NCI-H1092 (cell line): ENCODE data around the gene ORC1.

Experiments used
- DNase-seq: peaks from one replicate; lab custom pipeline; 2025; lab: John Stamatoyannopoulos, UW

ORC1 gene

GRCh38 chr1:52404116-52404974 is at the start of gene ORC1, which contains the start of gene PRPF38A:
ORC1 (minus strand) TSS chr1:52404423; CDS start chr1:52402223, 2,200 bp downstream.
PRPF38A (plus strand) TSS chr1:52404602; CDS start chr1:52404750, 148 bp downstream.
- DNase-seq: peak; percentile 94

- no peak for DNase-seq
Measured at GRCh38 chr1:52444463-52444862, 40.2 kb upstream of the ORC1 start.

GRCh38 chr1:52439976-52440375 is 35.8 kb upstream of the ORC1 start:
- no peak for DNase-seq

- no peak for DNase-seq
Measured at GRCh38 chr1:52436817-52437216, 32.6 kb upstream of the ORC1 start.

GRCh38 chr1:52435650-52436049 is 31.4 kb upstream of the ORC1 start:
- DNase-seq: no peak

DNA sequence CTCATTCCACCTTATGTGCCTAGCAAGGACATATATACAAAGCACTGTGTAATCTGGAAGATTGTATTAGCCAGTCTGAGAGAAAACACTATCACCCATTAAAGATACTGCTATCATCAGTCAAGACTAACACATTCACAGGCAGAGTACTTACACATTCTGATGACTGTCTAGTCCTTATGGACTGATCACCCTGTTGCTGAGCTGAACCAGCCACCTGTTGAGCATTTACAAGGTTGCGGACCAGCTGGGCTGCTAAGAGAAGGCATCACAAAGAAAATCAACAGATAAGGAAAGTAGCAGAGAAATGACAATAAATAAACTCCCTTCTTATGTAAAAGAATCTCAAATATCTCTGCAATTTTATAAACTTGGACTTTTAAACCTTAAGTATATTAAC is 31.0 kb upstream of the ORC1 start:
- no peak for DNase-seq

DNA sequence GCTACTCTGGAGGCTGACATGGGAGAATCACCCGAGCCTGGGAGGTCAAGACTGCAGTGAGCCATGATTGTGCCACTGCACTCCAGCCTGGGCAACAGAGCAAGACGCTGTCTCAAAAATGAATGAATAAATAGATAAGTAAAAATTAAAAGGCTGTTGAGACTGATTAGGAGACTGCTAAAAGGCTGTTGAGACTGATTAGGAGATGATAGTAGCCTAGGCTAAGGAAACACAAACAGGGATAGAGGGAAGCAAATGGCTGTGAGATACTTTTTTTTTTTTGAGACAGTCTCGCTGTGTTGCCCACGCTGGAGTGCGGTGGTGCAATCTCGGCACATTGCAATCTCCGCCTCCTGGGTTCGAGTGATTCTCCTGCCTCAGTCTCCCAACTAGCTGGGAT is 28.6 kb upstream of the ORC1 start:
- no peak for DNase-seq

- DNase-seq: no peak
Measured at GRCh38 chr1:52427152-52427551, 22.9 kb upstream of the ORC1 start.

DNA sequence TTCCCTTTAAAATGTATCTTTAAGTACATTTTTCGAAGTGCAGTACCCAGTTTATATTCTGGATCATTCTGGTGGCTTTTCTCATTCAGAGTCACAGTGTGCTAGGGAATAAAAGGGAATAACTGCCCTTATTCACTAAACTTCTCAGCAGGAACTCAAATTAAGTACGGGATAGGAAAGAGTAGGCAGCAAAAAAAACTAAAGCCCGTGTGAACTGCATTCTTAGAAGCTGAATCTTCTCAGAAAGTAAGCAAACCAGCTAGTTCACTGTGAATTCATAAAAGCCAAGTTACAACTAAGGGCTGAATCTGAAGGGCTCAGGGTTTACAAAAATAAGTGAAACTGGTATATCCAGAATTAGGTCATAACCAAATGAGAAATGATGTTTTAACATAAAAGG is 22.1 kb upstream of the ORC1 start:
- DNase-seq: no peak

GRCh38 chr1:52424813-52425212 is 20.6 kb upstream of the ORC1 start:
- DNase-seq: no peak

DNA sequence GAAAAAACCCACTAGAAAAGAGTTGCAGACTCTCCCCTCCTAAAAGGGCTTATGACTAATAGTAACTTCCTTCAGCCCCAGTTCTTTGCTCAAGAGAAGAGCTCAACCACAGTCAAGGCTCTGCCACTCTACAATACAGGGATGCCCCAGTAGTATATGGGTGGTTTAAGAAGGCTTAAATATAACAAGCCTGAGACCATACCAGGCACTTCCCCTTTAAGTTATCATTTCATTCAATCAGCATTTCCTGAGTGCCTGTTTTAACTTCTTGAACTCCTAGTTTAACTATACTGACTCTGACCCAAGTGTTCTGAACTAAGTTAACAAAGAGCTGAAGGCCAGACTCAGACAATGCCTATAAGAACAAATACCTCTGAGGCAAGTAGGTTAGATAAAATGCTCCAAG is 20.0 kb upstream of the ORC1 start:
- no peak for DNase-seq

GRCh38 chr1:52423771-52424170 is 19.5 kb upstream of the ORC1 start:
- DNase-seq: no peak

GRCh38 chr1:52423055-52423454 is 18.8 kb upstream of the ORC1 start:
- DNase-seq: no peak

DNA sequence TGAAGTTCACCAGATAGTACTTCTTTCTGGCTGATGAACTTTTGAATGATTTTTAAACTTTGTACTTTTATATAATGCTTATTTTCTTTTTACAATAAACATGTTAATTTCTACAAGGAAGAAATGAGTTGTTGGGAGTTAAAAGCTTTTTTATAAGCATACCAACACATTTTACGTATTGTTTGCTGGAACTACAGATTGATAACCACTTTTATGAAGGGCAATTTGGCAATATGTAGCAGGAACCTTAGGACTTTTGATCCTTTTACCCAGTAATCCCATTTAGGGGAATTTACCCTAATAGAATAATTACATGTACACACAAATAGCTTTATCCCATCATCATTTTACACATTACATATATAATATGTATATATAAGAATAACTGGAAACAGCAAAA is 16.5 kb upstream of the ORC1 start:
- DNase-seq: no peak

- DNase-seq: no peak
Measured at GRCh38 chr1:52416811-52417210, 12.6 kb upstream of the ORC1 start.

GRCh38 chr1:52414942-52415341 is 10.7 kb upstream of the ORC1 start:
- DNase-seq: no peak

- no peak for DNase-seq
Measured at GRCh38 chr1:52413410-52413989, 9.3 kb upstream of the ORC1 start.

DNA sequence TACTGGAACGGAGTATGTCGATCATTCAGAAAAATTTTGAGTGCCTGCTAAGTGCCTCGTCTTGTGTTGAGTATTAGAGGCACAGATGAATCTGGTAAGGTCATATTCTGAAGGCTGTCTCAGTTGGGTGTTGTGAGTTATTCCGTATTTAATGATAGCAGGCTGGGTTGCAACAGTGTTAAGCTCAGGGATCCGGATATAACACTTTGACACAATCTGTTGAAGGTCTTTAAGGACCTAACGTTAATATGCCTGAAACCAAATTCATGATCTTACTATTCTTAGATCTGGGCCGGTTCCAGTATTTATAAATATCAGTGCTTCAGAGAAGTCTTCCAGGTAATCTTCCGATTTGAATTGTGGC is 734 bp upstream of the ORC1 start:
- no peak for DNase-seq

DNA sequence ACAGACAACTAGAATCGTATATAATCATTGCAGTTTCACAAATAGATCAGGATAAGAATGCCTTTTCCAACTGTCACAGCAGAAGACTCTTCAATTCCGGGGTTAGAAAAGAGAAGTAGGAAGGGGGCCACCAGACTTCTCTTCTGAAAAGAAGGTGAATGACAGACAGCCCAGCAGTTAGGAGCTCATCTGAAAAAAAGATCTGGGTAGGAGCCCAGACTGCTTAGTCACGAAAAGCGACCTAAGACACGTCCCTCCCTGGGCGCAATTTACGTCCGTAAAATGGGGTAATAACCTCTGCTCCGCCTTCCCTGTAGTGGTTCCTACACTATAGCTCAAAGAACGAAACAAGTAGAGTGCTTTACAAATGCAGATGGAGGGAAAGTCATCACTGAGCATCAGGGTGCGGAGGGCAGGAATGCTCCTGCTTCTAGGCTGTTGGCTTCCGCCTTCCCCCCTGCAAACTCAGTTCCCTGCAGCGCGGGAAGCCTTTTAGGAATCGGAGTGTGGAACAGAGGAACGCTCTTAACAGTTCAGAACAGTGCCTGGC is 582 bp downstream of the ORC1 start:
- DNase-seq: no peak

GRCh38 chr1:52402860-52403240 is 1.4 kb downstream of the ORC1 start:
- DNase-seq: no peak

DNA sequence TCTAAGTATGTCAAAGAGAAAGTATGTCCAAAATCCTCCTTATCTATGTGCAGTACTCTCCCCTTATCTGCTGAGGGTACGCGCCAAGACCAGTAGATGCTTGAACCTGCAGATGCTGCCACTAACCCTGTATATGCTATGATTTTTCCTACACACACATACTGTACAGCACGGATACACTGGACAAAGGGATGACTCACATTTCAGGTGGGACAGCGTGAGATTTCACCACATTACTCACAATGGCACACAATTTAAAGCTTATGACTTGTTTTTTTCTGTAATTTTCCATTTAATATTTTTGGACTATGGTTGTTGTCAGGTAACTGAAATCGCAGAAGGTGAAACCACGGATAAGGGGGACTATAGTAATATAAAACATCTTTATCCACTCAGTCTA is 4.1 kb downstream of the ORC1 start:
- no peak for DNase-seq

GRCh38 chr1:52399629-52400028 is 4.6 kb downstream of the ORC1 start:
- no peak for DNase-seq

DNA sequence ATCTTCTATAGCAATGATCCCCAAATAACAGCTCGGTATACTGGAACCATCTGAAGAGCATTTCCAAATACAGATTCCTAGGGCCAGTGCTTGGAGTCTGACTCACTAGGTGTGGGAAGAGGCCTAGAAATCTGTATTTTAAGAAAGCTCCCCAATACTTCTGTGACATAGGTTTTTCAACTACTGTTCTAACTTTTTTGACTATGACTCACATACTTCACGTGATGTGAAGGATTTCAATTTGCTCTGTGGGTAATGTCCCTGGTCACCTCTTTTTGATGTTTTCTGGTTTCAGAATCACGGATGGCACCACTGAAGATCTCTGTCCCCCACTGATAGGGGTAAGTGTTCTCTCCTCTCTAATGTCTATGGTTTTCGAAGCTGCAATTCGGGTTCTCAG is 11.0 kb downstream of the ORC1 start:
- no peak for DNase-seq
